Keratinocyte (primary cell): ENCODE results near the gene ZNF93.

Experiments used
- EZH2 ChIP-seq: IDR thresholded peaks from one replicate; pipeline ENCODE4 v1.6.1; 2012; ENCODE audit warnings: inconsistent platforms, mild to moderate bottlenecking, low read length, moderate library complexity
- TF ChIP-seq, protein P1 (sequence below), 3 experiments: IDR thresholded peaks in 1 of 3; conservative IDR thresholded peaks in 1 of 3; optimal IDR thresholded peaks in 1 of 3; 2 replicates in 2 of 3; 3 replicates in 1 of 3; pipeline versions ENCODE3 to v1.5.1; 2011; ENCODE audit warnings: low read length in 3 of 3, mild to moderate bottlenecking in 3 of 3, moderate library complexity in 2 of 3, control low read depth in 1 of 3, inconsistent platforms in 1 of 3; ENCODE audit not compliant: insufficient read depth in 2 of 3; ENCODE audit errors: extremely low read depth in 1 of 3

DNA sequence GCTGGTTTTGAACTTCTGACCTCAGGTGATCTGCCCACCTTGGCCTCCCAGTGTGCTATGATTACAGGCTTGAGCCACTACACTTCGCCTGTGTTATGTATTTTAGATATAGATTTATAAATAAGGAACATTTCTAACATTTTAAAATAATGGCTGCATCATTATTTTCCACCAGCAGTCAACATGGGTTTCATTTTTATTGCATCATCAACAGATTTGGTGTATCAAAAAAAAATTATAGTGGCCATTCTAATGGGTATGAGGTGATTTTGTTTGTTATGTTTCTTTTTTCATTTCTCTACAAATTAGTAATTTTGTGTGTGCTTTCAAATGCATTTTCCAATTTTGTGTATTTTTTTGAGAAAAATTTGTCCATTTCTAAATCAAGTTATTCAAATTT lies 16.2 kb upstream of the ZNF93 start:
- TF ChIP-seq, protein P1, sequence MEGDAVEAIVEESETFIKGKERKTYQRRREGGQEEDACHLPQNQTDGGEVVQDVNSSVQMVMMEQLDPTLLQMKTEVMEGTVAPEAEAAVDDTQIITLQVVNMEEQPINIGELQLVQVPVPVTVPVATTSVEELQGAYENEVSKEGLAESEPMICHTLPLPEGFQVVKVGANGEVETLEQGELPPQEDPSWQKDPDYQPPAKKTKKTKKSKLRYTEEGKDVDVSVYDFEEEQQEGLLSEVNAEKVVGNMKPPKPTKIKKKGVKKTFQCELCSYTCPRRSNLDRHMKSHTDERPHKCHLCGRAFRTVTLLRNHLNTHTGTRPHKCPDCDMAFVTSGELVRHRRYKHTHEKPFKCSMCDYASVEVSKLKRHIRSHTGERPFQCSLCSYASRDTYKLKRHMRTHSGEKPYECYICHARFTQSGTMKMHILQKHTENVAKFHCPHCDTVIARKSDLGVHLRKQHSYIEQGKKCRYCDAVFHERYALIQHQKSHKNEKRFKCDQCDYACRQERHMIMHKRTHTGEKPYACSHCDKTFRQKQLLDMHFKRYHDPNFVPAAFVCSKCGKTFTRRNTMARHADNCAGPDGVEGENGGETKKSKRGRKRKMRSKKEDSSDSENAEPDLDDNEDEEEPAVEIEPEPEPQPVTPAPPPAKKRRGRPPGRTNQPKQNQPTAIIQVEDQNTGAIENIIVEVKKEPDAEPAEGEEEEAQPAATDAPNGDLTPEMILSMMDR (optimal IDR thresholded peaks at IDR 0.05 in 1 of 3, IDR thresholded peaks at IDR 0.05 in 1 of 3, conservative IDR thresholded peaks at IDR 0.05 in 1 of 3; ENCODE audit: extremely low read depth in 1 of 3, insufficient read depth in 2 of 3, low read length in 3 of 3), result no peak
- TF ChIP-seq EZH2, result no peak
